ENCODE data around the gene EZR. TPM values are rescaled to one million over a fixed set of nuclear protein-coding genes. Genes with fewer than 3 reads are reported as not detected.

Gene EZR
- total RNA-seq, 1 donor from 2014 or later, result 205 TPM

GRCh38 chr6:158808941-158809678, 10.1 kb downstream of the EZR start:
- intact Hi-C loops (cut with micrococcal nuclease), result no loop called here
- DNase-seq (ENCODE audit: low spot score), result no peak
- Mint-ChIP-seq H3K4me3 (no peak overlapping the region), H3K9me3 (no peaks in the 10 kb centered on the region), H3K4me1 (ENCODE audit: low read depth) (peaks cover 95% of the 10 kb centered on the region), H3K27ac (no peak overlapping the region), H3K27me3 (ENCODE audit: insufficient read depth) (no peaks in the 10 kb centered on the region), H3K36me3 (ENCODE audit: low read depth) (peaks cover 50% of the 10 kb centered on the region)

GRCh38 chr6:158808442-158808833, 10.7 kb downstream of the EZR start:
- H3K4me3 Mint-ChIP-seq, result no peak overlapping the region
- no peak for DNase-seq (ENCODE audit: low spot score)
- H3K4me1 Mint-ChIP-seq (ENCODE audit: low read depth), result peaks cover 95% of the 10 kb centered on the region
- no peak overlapping the region for H3K27ac Mint-ChIP-seq
- no peaks in the 10 kb centered on the region for H3K9me3 Mint-ChIP-seq
- intact Hi-C loops (cut with micrococcal nuclease), result no loop called here
- H3K36me3 Mint-ChIP-seq (ENCODE audit: low read depth), result peaks cover 47% of the 10 kb centered on the region
- no peaks in the 10 kb centered on the region for H3K27me3 Mint-ChIP-seq (ENCODE audit: insufficient read depth)

- DNase-seq (ENCODE audit: low spot score), result no peak
- Mint-ChIP-seq H3K4me3 (no peak overlapping the region), H3K36me3 (ENCODE audit: low read depth) (peaks cover 44% of the 10 kb centered on the region), H3K9me3 (no peaks in the 10 kb centered on the region), H3K4me1 (ENCODE audit: low read depth) (peaks cover 94% of the 10 kb centered on the region), H3K27ac (peak overlapping the region; percentile 18), H3K27me3 (ENCODE audit: insufficient read depth) (no peaks in the 10 kb centered on the region)
- intact Hi-C loops (cut with micrococcal nuclease), result no loop called here
Measured at GRCh38 chr6:158807515-158808441, 11.4 kb downstream of the EZR start.

- no peak for DNase-seq (ENCODE audit: low spot score)
- H3K4me3 Mint-ChIP-seq, result peak overlapping the region; percentile 31
- peaks cover 41% of the 10 kb centered on the region for H3K36me3 Mint-ChIP-seq (ENCODE audit: low read depth)
- intact Hi-C loops (cut with micrococcal nuclease), result no loop called here
- H3K27me3 Mint-ChIP-seq (ENCODE audit: insufficient read depth), result no peaks in the 10 kb centered on the region
- H3K9me3 Mint-ChIP-seq, result no peaks in the 10 kb centered on the region
- H3K4me1 Mint-ChIP-seq (ENCODE audit: low read depth), result peaks cover 87% of the 10 kb centered on the region
- peak overlapping the region; percentile 9 for H3K27ac Mint-ChIP-seq
Measured at GRCh38 chr6:158805698-158806377, 13.3 kb downstream of the EZR start.

GRCh38 chr6:158804207-158804606, 15.0 kb downstream of the EZR start:
- intact Hi-C loops (cut with micrococcal nuclease), result no loop called here
- H3K4me1 Mint-ChIP-seq (ENCODE audit: low read depth), result peaks cover 88% of the 10 kb centered on the region
- peaks cover 30% of the 10 kb centered on the region for H3K36me3 Mint-ChIP-seq (ENCODE audit: low read depth)
- no peak for DNase-seq (ENCODE audit: low spot score)
- peak overlapping the region; percentile 72 for H3K4me3 Mint-ChIP-seq
- no peaks in the 10 kb centered on the region for H3K27me3 Mint-ChIP-seq (ENCODE audit: insufficient read depth)
- peak overlapping the region; percentile 89 for H3K27ac Mint-ChIP-seq
- no peaks in the 10 kb centered on the region for H3K9me3 Mint-ChIP-seq

GRCh38 chr6:158803733-158804143, 15.4 kb downstream of the EZR start:
- H3K27me3 Mint-ChIP-seq (ENCODE audit: insufficient read depth), result no peaks in the 10 kb centered on the region
- peak; percentile 38 for DNase-seq (ENCODE audit: low spot score)
- H3K9me3 Mint-ChIP-seq, result no peaks in the 10 kb centered on the region
- intact Hi-C loops (cut with micrococcal nuclease), result loop anchor here (1.0 kb wide), 1 partner anchor 12 kb away; no protein-coding TSS in a partner anchor
- H3K27ac Mint-ChIP-seq, result peak overlapping the region; percentile 89
- peaks cover 88% of the 10 kb centered on the region for H3K4me1 Mint-ChIP-seq (ENCODE audit: low read depth)
- H3K4me3 Mint-ChIP-seq, result peak overlapping the region; percentile 72
- H3K36me3 Mint-ChIP-seq (ENCODE audit: low read depth), result peaks cover 27% of the 10 kb centered on the region

GRCh38 chr6:158801655-158802294, 17.4 kb downstream of the EZR start:
- Mint-ChIP-seq H3K4me3 (no peak overlapping the region), H3K27ac (no peak overlapping the region), H3K9me3 (no peaks in the 10 kb centered on the region), H3K27me3 (ENCODE audit: insufficient read depth) (no peaks in the 10 kb centered on the region), H3K4me1 (ENCODE audit: low read depth) (peaks cover 87% of the 10 kb centered on the region), H3K36me3 (ENCODE audit: low read depth) (peaks cover 24% of the 10 kb centered on the region)
- intact Hi-C loops (cut with micrococcal nuclease), result no loop called here
- DNase-seq (ENCODE audit: low spot score), result no peak

GRCh38 chr6:158799051-158799792, 19.9 kb downstream of the EZR start:
- Mint-ChIP-seq H3K9me3 (no peaks in the 10 kb centered on the region), H3K4me1 (ENCODE audit: low read depth) (peaks cover 83% of the 10 kb centered on the region), H3K36me3 (ENCODE audit: low read depth) (peaks cover 15% of the 10 kb centered on the region), H3K27me3 (ENCODE audit: insufficient read depth) (no peaks in the 10 kb centered on the region), H3K27ac (peak overlapping the region; percentile 69), H3K4me3 (no peak overlapping the region)
- DNase-seq (ENCODE audit: low spot score), result no peak
- intact Hi-C loops (cut with micrococcal nuclease), result loop anchor here (5.0 kb wide), 2 partner anchors 68 to 147 kb away; partner anchors contain the start of gene SYTL3

GRCh38 chr6:158798311-158798710, 20.9 kb downstream of the EZR start:
- peaks cover 16% of the 10 kb centered on the region for H3K36me3 Mint-ChIP-seq (ENCODE audit: low read depth)
- DNase-seq (ENCODE audit: low spot score), result no peak
- H3K9me3 Mint-ChIP-seq, result no peaks in the 10 kb centered on the region
- H3K27me3 Mint-ChIP-seq (ENCODE audit: insufficient read depth), result no peaks in the 10 kb centered on the region
- H3K27ac Mint-ChIP-seq, result peak overlapping the region; percentile 33
- H3K4me3 Mint-ChIP-seq, result no peak overlapping the region
- intact Hi-C loops (cut with micrococcal nuclease), result loop anchor here (5.0 kb wide), 2 partner anchors 69 to 146 kb away; partner anchors contain the start of gene SYTL3
- H3K4me1 Mint-ChIP-seq (ENCODE audit: low read depth), result peaks cover 81% of the 10 kb centered on the region

GRCh38 chr6:158797331-158798310, 21.5 kb downstream of the EZR start:
- H3K9me3 Mint-ChIP-seq, result no peaks in the 10 kb centered on the region
- no peaks in the 10 kb centered on the region for H3K27me3 Mint-ChIP-seq (ENCODE audit: insufficient read depth)
- peaks cover 13% of the 10 kb centered on the region for H3K36me3 Mint-ChIP-seq (ENCODE audit: low read depth)
- peak overlapping the region; percentile 33 for H3K27ac Mint-ChIP-seq
- peaks cover 75% of the 10 kb centered on the region for H3K4me1 Mint-ChIP-seq (ENCODE audit: low read depth)
- DNase-seq (ENCODE audit: low spot score), result no peak
- H3K4me3 Mint-ChIP-seq, result no peak overlapping the region
- intact Hi-C loops (cut with micrococcal nuclease), result loop anchor here (1.0 to 5.0 kb wide), 5 partner anchors 19 to 198 kb away; partner anchors contain the start of gene SYTL3

GRCh38 chr6:158796353-158796752, 22.8 kb downstream of the EZR start:
- Mint-ChIP-seq H3K9me3 (no peaks in the 10 kb centered on the region), H3K36me3 (ENCODE audit: low read depth) (peaks cover 13% of the 10 kb centered on the region), H3K27me3 (ENCODE audit: insufficient read depth) (no peaks in the 10 kb centered on the region), H3K4me3 (no peak overlapping the region), H3K4me1 (ENCODE audit: low read depth) (peaks cover 69% of the 10 kb centered on the region), H3K27ac (peak overlapping the region; percentile 75)
- no peak for DNase-seq (ENCODE audit: low spot score)
- intact Hi-C loops (cut with micrococcal nuclease), result loop anchor here (2.0 to 5.0 kb wide), 3 partner anchors 56 to 144 kb away; partner anchors contain the start of gene SYTL3
